ENCODE data around the gene BAD.

The BAD gene

DNA sequence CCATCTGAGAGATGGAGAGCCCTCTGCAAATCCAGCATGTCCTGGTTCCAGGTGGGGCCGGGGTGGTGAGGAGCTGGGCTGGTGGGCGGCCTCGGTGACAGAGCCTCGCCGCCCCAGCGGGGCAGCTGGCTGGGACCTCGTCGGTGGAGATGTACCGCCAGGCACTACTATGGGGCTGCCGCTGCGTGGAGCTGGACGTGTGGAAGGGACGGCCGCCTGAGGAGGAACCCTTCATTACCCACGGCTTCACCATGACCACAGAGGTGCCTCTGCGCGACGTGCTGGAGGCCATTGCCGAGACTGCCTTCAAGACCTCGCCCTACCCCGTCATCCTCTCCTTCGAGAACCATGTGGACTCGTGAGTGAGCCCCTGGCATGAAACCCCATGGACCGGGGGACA is 26.1 kb downstream of the BAD start:
- Histone ChIP-seq H3K27ac (no peak overlapping the region), H3K27me3 (no peaks in the 10 kb centered on the region), H3K4me1 (peaks cover 0 to 8% (median 5%) of the 10 kb centered on the region in 4 donors), H3K4me3 (no peak overlapping the region), H3K36me3 (peaks cover 16 to 92% (median 70%) of the 10 kb centered on the region in 3 donors), H3K9me3 (no peaks in the 10 kb centered on the region)
- TF ChIP-seq, protein P1, sequence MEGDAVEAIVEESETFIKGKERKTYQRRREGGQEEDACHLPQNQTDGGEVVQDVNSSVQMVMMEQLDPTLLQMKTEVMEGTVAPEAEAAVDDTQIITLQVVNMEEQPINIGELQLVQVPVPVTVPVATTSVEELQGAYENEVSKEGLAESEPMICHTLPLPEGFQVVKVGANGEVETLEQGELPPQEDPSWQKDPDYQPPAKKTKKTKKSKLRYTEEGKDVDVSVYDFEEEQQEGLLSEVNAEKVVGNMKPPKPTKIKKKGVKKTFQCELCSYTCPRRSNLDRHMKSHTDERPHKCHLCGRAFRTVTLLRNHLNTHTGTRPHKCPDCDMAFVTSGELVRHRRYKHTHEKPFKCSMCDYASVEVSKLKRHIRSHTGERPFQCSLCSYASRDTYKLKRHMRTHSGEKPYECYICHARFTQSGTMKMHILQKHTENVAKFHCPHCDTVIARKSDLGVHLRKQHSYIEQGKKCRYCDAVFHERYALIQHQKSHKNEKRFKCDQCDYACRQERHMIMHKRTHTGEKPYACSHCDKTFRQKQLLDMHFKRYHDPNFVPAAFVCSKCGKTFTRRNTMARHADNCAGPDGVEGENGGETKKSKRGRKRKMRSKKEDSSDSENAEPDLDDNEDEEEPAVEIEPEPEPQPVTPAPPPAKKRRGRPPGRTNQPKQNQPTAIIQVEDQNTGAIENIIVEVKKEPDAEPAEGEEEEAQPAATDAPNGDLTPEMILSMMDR (IDR thresholded peaks at IDR 0.05), result no peak
- intact Hi-C loops (cut with DNase I; ENCODE audit: low total_unique reads), result no loop called here
- no peak for DNase-seq

DNA sequence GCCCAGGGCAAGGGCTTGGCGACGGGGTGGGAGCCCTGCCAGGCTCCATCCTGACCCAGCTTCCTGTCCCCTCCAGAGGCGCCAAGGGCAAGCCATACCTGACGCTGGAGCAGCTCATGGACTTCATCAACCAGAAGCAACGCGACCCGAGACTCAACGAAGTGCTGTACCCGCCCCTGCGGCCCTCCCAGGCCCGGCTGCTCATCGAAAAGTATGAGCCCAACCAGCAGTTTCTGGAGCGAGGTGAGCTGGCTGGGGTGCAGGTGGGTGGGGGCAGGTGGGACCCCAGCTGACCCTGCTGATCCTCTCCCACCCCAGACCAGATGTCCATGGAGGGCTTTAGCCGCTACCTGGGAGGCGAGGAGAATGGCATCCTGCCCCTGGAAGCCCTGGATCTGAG is 28.2 kb downstream of the BAD start:
- Histone ChIP-seq H3K4me3 (no peak overlapping the region), H3K9me3 (no peaks in the 10 kb centered on the region), H3K27me3 (no peaks in the 10 kb centered on the region), H3K27ac (no peak overlapping the region), H3K4me1 (peaks cover 0 to 26% (median 23%) of the 10 kb centered on the region in 4 donors), H3K36me3 (peaks cover 16 to 71% (median 55%) of the 10 kb centered on the region in 3 donors)
- TF ChIP-seq, protein P1 (IDR thresholded peaks at IDR 0.05), result no peak
- DNase-seq, result no peak
- intact Hi-C loops (cut with DNase I; ENCODE audit: low total_unique reads), result no loop called here

DNA sequence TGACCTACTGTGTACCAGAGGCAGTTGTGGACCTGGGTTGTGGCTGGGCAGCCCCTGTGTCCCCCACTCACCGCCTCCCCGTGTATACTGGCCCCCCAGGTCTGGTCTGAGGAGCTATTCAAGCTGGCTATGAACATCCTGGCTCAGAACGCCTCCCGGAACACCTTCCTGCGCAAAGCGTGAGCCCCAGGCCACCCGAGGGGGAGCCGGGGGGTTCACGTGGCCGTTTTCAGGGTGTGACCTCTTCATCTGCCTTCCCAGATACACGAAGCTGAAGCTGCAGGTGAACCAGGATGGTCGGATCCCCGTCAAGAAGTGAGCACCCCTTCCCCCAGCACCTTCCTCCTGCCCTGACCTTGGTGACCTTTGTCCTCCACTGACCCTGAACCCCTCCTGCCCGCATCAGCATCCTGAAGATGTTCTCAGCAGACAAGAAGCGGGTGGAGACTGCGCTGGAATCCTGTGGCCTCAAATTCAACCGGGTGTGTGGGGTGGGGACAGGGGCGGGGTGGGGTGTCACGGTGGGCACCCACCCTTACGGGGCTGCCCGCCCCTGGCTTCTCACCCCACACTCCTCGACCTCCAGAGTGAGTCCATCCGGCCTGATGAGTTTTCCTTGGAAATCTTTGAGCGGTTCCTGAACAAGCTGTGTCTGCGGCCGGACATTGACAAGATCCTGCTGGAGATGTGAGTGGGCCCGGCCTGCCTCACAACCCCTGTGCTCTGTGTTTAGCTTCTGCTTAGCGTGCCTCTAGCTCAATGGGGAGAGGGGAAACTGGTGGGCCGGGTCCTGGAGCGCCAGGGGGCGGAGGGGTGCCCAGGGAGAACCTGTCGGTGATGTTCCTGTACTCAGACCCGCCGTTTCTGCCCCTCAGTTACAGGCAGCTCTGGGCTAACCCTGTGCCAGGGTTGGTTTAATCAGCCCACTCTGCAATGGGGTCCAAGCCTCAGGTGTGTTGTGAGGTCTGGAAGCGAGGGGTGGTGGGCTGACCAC is 29.0 kb downstream of the BAD start:
- no peak for DNase-seq
- Histone ChIP-seq H3K4me1 (peaks cover 0 to 34% (median 30%) of the 10 kb centered on the region in 4 donors), H3K9me3 (no peaks in the 10 kb centered on the region), H3K4me3 (no peak overlapping the region), H3K27me3 (no peaks in the 10 kb centered on the region), H3K36me3 (peaks cover 16 to 64% (median 55%) of the 10 kb centered on the region in 3 donors), H3K27ac (no peak overlapping the region)
- TF ChIP-seq, protein P1 (IDR thresholded peaks at IDR 0.05), result no peak
- intact Hi-C loops (cut with DNase I; ENCODE audit: low total_unique reads), result no loop called here

DNA sequence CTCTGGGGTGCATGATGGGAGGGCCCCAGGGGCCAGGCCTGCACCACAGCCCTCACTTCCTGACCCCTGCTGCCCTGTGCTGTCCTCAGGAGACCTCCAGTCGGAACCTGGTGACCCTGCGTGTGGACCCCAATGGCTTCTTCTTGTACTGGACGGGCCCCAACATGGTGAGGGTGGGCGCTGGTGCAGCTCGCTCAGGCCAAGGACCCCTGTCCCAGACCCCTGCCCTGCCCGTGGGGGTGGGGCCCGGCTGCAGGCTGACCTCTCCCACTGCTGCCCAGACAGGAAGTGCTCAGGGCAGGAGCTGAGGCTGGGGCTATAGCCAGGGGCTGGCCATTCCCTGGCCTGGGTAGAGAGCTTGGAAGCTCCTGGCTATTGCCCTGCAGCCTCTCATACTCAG is 30.1 kb downstream of the BAD start:
- intact Hi-C loops (cut with DNase I; ENCODE audit: low total_unique reads), result no loop called here
- TF ChIP-seq, protein P1 (IDR thresholded peaks at IDR 0.05), result no peak
- DNase-seq, result no peak
- no peak overlapping the region for H3K4me3 ChIP-seq
- no peaks in the 10 kb centered on the region for H3K9me3 ChIP-seq
- H3K27ac ChIP-seq, result peak overlapping the region; percentile 1 to 82
- H3K4me1 ChIP-seq, result peaks cover 0 to 37% (median 31%) of the 10 kb centered on the region in 4 donors
- peaks cover 8 to 53% (median 46%) of the 10 kb centered on the region in 3 donors for H3K36me3 ChIP-seq
- no peaks in the 10 kb centered on the region for H3K27me3 ChIP-seq

DNA sequence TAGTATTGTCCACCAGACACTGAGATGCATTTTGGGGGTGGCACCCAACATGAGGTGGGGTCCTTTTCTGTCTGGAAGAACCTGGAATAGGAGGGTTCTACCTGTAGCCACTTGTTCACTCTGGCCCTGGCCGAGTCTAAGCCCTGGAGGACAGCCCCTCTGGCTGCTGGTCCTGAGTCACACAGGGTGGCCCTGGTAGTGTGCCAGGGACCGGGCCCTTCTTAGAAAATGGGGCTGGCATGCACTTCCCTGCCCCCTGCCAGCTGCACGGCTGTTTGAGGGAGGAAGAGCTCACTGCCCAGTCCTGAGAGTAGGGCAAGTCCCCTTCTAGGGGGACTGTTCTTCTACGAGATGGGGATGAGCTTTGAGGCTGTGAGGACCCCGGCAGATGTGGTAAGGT is 31.0 kb downstream of the BAD start:
- intact Hi-C loops (cut with DNase I; ENCODE audit: low total_unique reads), result no loop called here
- Histone ChIP-seq H3K36me3 (peaks cover 8 to 44% (median 38%) of the 10 kb centered on the region in 3 donors), H3K27ac (peak overlapping the region; percentile 1 to 82), H3K4me3 (no peak overlapping the region), H3K4me1 (peaks cover 0 to 37% (median 31%) of the 10 kb centered on the region in 4 donors), H3K9me3 (no peaks in the 10 kb centered on the region), H3K27me3 (no peaks in the 10 kb centered on the region)
- TF ChIP-seq, protein P1 (IDR thresholded peaks at IDR 0.05), result no peak
- peak; percentile 56 to 87 for DNase-seq

All from tibial artery (tissue), 4 donors.